ENCODE measurements around the gene DMWD.

Gene DMWD

DNA sequence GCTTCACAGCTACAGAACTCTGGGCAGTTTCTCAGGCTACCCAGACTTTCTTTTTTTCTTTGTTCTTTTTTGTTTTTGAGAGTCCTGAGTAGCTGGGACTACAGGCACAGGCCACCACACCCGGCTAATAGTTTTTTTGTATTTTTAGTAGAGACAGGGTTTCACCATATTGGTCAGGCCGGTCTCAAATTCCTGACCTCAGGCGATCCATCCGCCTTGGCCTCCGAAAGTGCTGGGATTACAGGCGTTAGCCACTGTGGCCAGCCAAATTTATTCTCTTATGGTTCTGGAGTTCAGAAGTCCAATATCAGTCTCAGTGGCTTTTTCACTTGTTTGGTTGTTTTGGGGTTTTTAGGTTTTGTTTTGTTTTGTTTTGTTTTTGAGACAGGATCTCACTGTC, 47.0 kb downstream of the DMWD start:
- no peak for FAIRE-seq

- no peak for FAIRE-seq
Measured at GRCh38 chr19:45742969-45743368, 49.7 kb downstream of the DMWD start.

- no peak for FAIRE-seq
Measured at GRCh38 chr19:45739498-45740439, 52.9 kb downstream of the DMWD start.

DNA sequence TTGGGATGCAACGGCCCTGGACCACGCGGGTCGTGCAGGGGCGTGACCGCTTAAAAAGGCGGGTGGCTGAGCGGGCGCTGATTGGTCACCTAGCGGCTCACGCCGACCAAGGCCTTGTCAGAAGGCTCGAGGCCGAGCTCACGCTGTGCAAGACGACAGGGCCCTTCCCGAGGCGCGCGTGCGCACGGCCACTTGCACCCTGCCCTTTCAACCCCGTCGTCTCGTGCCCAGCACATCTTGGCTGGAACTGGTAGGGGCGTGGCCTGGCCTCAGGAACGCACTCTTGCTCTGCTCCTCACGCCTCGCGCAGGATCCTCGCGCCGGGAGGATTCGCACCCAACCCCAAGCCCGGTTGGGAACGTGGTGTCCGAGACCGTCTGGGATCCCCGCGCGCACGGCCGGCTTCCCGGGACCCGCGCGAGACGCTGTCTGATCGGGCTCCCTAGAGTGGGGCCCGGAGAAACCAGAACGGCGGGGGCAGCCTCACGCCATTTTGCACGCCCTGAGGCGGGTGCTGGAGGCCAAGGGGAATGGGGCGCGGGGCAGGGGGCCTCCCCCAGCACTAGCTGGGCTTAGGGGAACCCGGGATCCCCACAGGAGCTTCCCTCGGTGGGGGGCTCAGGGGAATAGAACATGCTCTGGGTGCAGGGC, 59.4 kb downstream of the DMWD start, which contains the start of gene MEIOSIN:
TSS of gene MEIOSIN (plus strand) at position 280 of the 651 bp plus-strand sequence. CDS start 1,938 bp downstream, outside the sequence.
- FAIRE-seq = no peak
